Endothelial cell of umbilical vein (primary cell): ENCODE data around the gene PDLIM5. TPM values are rescaled to one million over a fixed set of nuclear protein-coding genes. Genes with fewer than 3 reads are reported as not detected.

ENCODE experiments used
- BruUV-seq: library from RNA; stranded (reverse); fragments of 400-500 nt; replicated peaks from 2 replicates; lab custom pipeline; 2021; lab: Mats Ljungman, UMichigan
- CTCF ChIA-PET: fragments of 300-600, 350-600 bp; sonication (Branson Sonifier 250); formaldehyde crosslinking; loops from one replicate; lab custom pipeline; 2021; ENCODE audit warnings: antibody characterized with exemption, inconsistent platforms; lab: Charles Lee
- POLR2A ChIA-PET: fragments of 300-600, 350-600 bp; sonication (Branson Sonifier 250); formaldehyde crosslinking; loops from one replicate; lab custom pipeline; 2021; ENCODE audit warnings: antibody characterized with exemption, inconsistent platforms; lab: Charles Lee
- DNase-seq: peaks from one replicate; pipeline ENCODE4 v3.0.0-alpha.2; 2011; ENCODE audit warnings: low read depth, low spot score
- FAIRE-seq: peaks from 2 replicates; lab custom pipeline; 2011; peaks lifted over from hg19 to GRCh38; lab: Jason Lieb, UNC
- H2AFZ ChIP-seq: 2 replicates; pipeline ENCODE4 v1.6.0; 2012; ENCODE audit warnings: low read depth, low read length, control low read depth, inconsistent platforms
- H3K27ac ChIP-seq: 2 replicates; pipeline ENCODE4 v1.5.1; 2011; ENCODE audit warnings: low read depth, mild to moderate bottlenecking, control low read depth, low read length, moderate library complexity; ENCODE audit not compliant: insufficient read depth
- H3K27me3 ChIP-seq, 2 experiments: 2 replicates each; pipeline versions ENCODE4 v1.6.0 to v1.6.1; 2011; ENCODE audit warnings: low read length in 2 of 2, mixed read lengths in 1 of 2; ENCODE audit not compliant: control insufficient read depth in 2 of 2, insufficient read depth in 2 of 2
- H3K36me3 ChIP-seq, 2 experiments: 2 replicates in 1 of 2; 3 replicates in 1 of 2; pipeline ENCODE4 v1.5.1; 2011; ENCODE audit warnings: low read length in 2 of 2, mild to moderate bottlenecking in 1 of 2, moderate library complexity in 1 of 2; ENCODE audit not compliant: control insufficient read depth in 2 of 2, insufficient read depth in 2 of 2; ENCODE audit errors: extremely low read depth in 1 of 2
- H3K4me1 ChIP-seq: 3 replicates; pipeline ENCODE4 v1.5.1; 2011; ENCODE audit warnings: mild to moderate bottlenecking, low read length; ENCODE audit not compliant: control insufficient read depth, insufficient read depth; ENCODE audit errors: extremely low read depth
- H3K4me2 ChIP-seq: 2 replicates; pipeline ENCODE4 v1.6.1; 2011; ENCODE audit warnings: low read length, control low read depth, mixed read lengths; ENCODE audit not compliant: insufficient read depth
- H3K4me3 ChIP-seq, 3 experiments: fragments of 200-600 bp in 1 of 3; sonication (generic), shearing (Covaris generic) in 1 of 3; replicated peaks in 1 of 3; 2 replicates each; pipeline ENCODE4 v1.5.1; 2011 to 2016; ENCODE audit warnings: control low read depth in 3 of 3, low read length in 3 of 3, mild to moderate bottlenecking in 2 of 3, inconsistent platforms in 1 of 3, low read depth in 1 of 3, moderate library complexity in 1 of 3; ENCODE audit not compliant: insufficient read depth in 1 of 3
- H3K79me2 ChIP-seq: 2 replicates; pipeline ENCODE4 v1.6.0; 2012; ENCODE audit warnings: low read length, inconsistent platforms; ENCODE audit not compliant: control insufficient read depth, insufficient read depth
- H3K9ac ChIP-seq: replicated peaks from 2 replicates; pipeline ENCODE3; 2011; ENCODE audit warnings: low read length, control low read depth; ENCODE audit not compliant: insufficient read depth; ENCODE audit errors: extremely low read depth
- H3K9me1 ChIP-seq: replicated peaks from 3 replicates; pipeline ENCODE4 v1.6.0; 2011; ENCODE audit warnings: mild to moderate bottlenecking, low read length; ENCODE audit not compliant: control insufficient read depth, insufficient read depth; ENCODE audit errors: extremely low read depth
- H3K9me3 ChIP-seq: replicated peaks from 2 replicates; pipeline ENCODE4 v1.5.1; 2012; ENCODE audit warnings: low read length, inconsistent platforms; ENCODE audit not compliant: control insufficient read depth, insufficient read depth
- H4K20me1 ChIP-seq: replicated peaks from 2 replicates; pipeline ENCODE3; 2011; ENCODE audit warnings: mild to moderate bottlenecking, low read length; ENCODE audit not compliant: control insufficient read depth, insufficient read depth; ENCODE audit errors: extremely low read depth
- CTCF ChIP-seq, 2 donors: IDR thresholded peaks; 1 replicate in 1 of 2; 2 replicates in 1 of 2; pipeline ENCODE4 v1.5.1; 2011; ENCODE audit warnings: low read length in 2 of 2, mild to moderate bottlenecking in 2 of 2, moderate library complexity in 2 of 2, control low read depth in 1 of 2, inconsistent platforms in 1 of 2, low read depth in 1 of 2; ENCODE audit not compliant: insufficient read depth in 1 of 2; ENCODE audit errors: extremely low read depth in 1 of 2
- EZH2 ChIP-seq: IDR thresholded peaks from 2 replicates; pipeline ENCODE4 v1.6.1; 2012; ENCODE audit warnings: borderline replicate concordance, low read depth, mild to moderate bottlenecking, moderate library complexity, low read length, inconsistent platforms; ENCODE audit not compliant: severe bottlenecking
- JUN ChIP-seq: IDR thresholded peaks from 2 replicates; pipeline ENCODE4 v1.6.1; 2011; ENCODE audit warnings: borderline replicate concordance, low read depth; ENCODE audit not compliant: insufficient read length, insufficient read depth
- MYC ChIP-seq: IDR thresholded peaks from one replicate; pipeline ENCODE4 v1.6.1; 2011; ENCODE audit warnings: mild to moderate bottlenecking, low read depth, low read length
- dilution Hi-C: fragments of 300-500 bp; cut with MboI; formaldehyde crosslinking; loops from one replicate; pipeline ENCODE4 v1.15.0; 2019; ENCODE audit warnings: low sequenced_read_pairs; ENCODE audit not compliant: extremely low pct_ligation_motif_present
- intact Hi-C: fragments of 100-400 bp; cut with micrococcal nuclease; formaldehyde crosslinking; loops from one replicate; pipeline ENCODE4 v1.10.0; 2022
- polyA plus RNA-seq, 4 experiments: library from polyadenylated mRNA; depleted of rRNA in 3 of 4; stranded (reverse) in 3 of 4; unstranded in 1 of 4; fragments of >200 nt; gene quantifications; 2 replicates each; pipeline versions ENCODE4 v1.2.1 to v1.2.3, GENCODE V29; 2011 to 2012; ENCODE audit warnings: missing spikeins in 1 of 4
- total RNA-seq: library from RNA; stranded (reverse); gene quantifications from 2 replicates; pipeline ENCODE4 v1.2.3, GENCODE V29; 2021

Gene PDLIM5
- total and polyA plus RNA-seq, 2 donors (not counting 3 experiments of a cell fraction or from before 2014, with no cell fraction given), result 243 to 310 TPM

- CTCF ChIA-PET, result interaction anchor here (0.6 to 1.7 kb wide), 9 partner anchors 10 to 155 kb away, joined by 3 to 15 read pairs (median 3); no protein-coding TSS in a partner anchor
These were observed 110.5 kb downstream of the PDLIM5 start for GRCh38 chr4:94562285-94562684.

GRCh38 chr4:94564252-94564651, 112.5 kb downstream of the PDLIM5 start:
- peaks cover 59% of the 10 kb centered on the region for H3K4me1 ChIP-seq
- no peak for DNase-seq
- intact Hi-C loops, result no loop called here
- H4K20me1 ChIP-seq, result no peaks in the 10 kb centered on the region
- no peaks in the 10 kb centered on the region for H3K9me1 ChIP-seq
- no peaks in the 10 kb centered on the region for H3K9me3 ChIP-seq
- no peak overlapping the region for H3K9ac ChIP-seq
- H3K27me3 ChIP-seq, result no peaks in the 10 kb centered on the region
- peaks cover 74% of the 10 kb centered on the region for H3K79me2 ChIP-seq
- dilution Hi-C loops, result no loop called here
- no TSS peak for BruUV-seq
- POLR2A ChIA-PET, result no interaction called here
- FAIRE-seq, result no peak
- TF ChIP-seq JUN, result no peak
- no peaks in the 10 kb centered on the region for H3K36me3 ChIP-seq
- no peak overlapping the region for H3K4me2 ChIP-seq
- H2AFZ ChIP-seq, result no peak overlapping the region
- no peak overlapping the region for H3K4me3 ChIP-seq
- no peak overlapping the region for H3K27ac ChIP-seq
- CTCF ChIA-PET, result no interaction called here

More at GRCh38 chr4:94562285-94562684, 110.5 kb downstream of the PDLIM5 start:
- H3K4me1 ChIP-seq, result peaks cover 71% of the 10 kb centered on the region
- no peaks in the 10 kb centered on the region for H3K9me3 ChIP-seq
- dilution Hi-C loops (no loop called here), intact Hi-C loops (no loop called here)
- H3K27me3 ChIP-seq, result no peaks in the 10 kb centered on the region
- no peaks in the 10 kb centered on the region for H3K36me3 ChIP-seq
- no peaks in the 10 kb centered on the region for H4K20me1 ChIP-seq
- no peak for TF ChIP-seq CTCF (IDR thresholded peaks at IDR 0.05; ENCODE audit: extremely low read depth in 1 of 2, insufficient read depth in 1 of 2, low read depth in 1 of 2, low read length in 2 of 2)
- no peak for TF ChIP-seq MYC
- TF ChIP-seq EZH2, result no peak
- no TSS peak for BruUV-seq
- POLR2A ChIA-PET, result no interaction called here
- peak overlapping the region; percentile 73 for H3K27ac ChIP-seq
- no peaks in the 10 kb centered on the region for H3K9me1 ChIP-seq
- DNase-seq (no peak), FAIRE-seq (no peak)
- peak overlapping the region; percentile 48 for H3K9ac ChIP-seq
- no peak overlapping the region for H2AFZ ChIP-seq
- H3K79me2 ChIP-seq, result peaks cover 73% of the 10 kb centered on the region
- peak overlapping the region; percentile 79 for H3K4me2 ChIP-seq
- no peak overlapping the region for H3K4me3 ChIP-seq
